Measurements from ENCODE around the gene CA4.

Gene CA4

DNA sequence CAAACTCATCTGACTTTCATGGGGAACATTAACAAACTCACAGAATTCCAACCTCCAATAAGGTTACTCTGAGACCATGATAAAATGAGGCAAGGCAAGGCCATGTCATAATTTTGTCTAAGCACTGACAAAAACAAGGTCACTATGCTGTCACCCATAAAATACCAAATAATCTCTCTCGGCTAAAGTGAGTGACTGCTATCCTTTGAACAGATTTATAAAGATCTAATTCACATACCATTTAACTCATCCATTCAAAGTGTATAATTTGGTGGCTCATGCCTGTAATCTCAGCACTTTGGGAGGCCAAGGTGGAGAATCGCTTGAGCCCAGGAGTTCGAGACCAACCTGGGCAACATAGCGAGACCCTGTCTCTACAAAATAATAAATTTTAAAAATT, 20.6 kb upstream of the CA4 start:
- DNase-seq (ENCODE audit: low read depth in 1 of 2, low spot score in 1 of 2), result no peak

GRCh38 chr17:60130466-60130865, 19.3 kb upstream of the CA4 start:
- no peak for DNase-seq (ENCODE audit: low read depth in 1 of 2, low spot score in 1 of 2)

DNA sequence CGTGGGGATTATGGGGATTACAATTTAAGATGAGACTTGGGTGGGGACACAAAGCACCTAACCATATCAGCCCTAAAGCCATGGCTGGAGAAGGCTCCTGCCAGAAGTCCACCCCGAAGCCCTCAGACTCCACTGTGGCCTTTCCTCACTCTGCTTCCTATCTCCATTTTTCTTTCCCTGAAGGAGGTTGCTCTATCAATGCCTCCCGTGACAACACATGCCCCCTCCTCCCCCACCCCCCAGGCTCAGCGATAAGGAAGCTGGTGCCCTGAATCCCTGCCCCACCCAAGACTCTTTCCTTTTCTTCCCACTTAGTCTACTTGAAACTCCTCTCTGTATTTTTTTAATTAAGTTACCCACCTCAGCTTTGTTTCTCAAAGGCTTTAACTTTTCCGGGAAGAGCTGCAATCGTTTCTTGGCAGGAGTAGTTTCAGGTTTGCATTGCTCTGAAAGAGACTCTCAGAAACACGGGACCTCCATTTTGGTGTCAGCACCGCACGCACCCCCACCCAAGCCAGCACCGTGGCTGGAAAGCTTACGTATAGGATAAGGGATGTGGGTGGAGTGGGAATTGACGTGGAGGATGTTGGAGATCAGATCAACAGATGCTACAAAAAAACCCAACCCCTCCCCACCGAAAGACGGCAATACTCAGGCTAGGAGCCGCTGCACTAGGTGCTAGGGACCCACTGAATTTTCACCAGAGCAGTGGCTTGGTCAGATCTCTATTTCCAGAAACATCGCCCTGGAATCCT, 15.2 kb upstream of the CA4 start:
- no peak for DNase-seq (ENCODE audit: low read depth in 1 of 2, low spot score in 1 of 2)

DNA sequence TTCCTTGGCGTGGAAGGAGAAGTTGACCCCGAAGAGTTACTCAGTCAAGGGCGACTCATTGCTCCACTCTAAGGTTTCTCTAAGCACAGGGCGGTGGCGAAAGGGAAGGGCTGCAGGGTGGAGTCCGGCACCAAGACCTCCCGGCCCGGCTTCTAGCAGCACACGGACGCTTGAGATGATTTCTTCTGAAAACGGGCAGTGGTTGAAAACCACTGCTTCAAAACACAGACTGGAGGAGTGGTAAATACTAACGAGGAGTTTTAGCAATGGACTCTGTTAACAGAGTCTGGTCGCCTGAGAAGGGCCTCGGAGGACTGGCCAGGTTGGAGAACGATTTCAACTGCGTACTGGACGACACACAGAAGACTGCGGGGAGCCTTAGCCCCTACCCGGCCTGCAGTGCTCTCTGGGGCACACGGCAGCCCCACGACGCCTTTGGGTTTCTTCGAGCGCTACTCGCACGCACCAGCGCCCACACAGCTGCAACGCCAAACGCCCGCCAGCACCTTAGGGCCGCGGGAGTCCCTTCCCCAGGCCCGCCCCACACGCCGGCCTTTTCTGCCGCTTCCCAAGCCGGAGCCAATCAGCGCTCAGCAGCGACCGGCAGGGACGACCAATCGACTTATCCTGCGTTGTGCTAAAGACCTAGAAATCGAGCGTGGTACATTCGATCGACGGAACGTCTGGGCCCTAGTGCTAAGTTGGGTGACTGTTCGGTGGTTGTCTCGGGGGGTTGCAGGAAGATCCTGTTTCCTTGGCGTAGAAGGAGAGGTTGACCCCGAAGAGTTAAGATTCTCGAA, 14.4 kb upstream of the CA4 start:
- peak; percentile 46 to 77 for DNase-seq (ENCODE audit: low read depth in 1 of 2, low spot score in 1 of 2)

GRCh38 chr17:60135951-60136666, 13.7 kb upstream of the CA4 start:
- no peak for DNase-seq (ENCODE audit: low read depth in 1 of 2, low spot score in 1 of 2)

- no peak for DNase-seq (ENCODE audit: low read depth in 1 of 2, low spot score in 1 of 2)
These were observed 12.0 kb upstream of the CA4 start for GRCh38 chr17:60137731-60138130.

- no peak for DNase-seq (ENCODE audit: low read depth in 1 of 2, low spot score in 1 of 2)
These were observed 10.9 kb upstream of the CA4 start for GRCh38 chr17:60138769-60139437.

DNA sequence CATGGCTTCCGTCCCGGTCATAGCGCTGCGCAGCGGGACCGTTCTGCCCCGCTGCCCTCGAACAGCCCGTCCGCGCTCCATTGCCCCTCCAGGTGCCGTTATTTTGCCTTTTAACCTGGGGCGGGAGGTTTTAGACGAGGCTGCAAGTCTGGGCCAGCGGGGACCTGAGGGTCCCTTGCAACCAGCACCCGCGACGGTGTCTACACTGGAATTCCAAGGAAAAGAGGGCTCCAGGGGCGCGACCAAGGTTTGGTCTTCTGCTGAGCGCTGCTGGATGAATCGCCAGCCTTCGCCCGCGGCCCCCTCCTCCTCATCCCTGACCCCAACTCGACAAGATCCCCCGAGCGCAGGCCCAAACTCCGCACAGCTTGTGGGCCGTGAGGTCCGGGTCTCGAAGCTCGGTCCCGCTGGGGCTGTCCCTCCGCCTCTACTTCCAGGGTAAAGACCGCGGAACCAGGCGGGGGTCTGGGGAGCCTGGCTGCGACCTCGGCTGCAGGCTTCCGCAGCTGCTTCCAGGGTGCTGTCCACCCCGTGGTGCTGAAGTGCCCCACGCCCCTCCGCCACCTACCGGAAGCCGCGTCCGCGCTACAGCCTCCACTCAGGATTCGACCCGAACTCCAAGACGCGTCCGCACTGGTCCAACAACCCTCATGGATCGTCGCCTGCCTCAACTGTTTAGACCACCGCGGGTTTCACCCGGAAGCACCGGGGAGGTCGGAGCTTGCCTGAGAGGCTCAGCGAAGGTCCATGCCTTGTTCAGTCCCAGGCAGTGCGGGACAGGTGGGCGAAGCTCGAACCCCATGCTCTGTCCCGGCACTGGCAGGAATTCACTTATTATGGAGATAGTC, 10.1 kb upstream of the CA4 start:
- peak; percentile 19 to 59 for DNase-seq (ENCODE audit: low read depth in 1 of 2, low spot score in 1 of 2)

GRCh38 chr17:60141111-60142018, 8.4 kb upstream of the CA4 start:
- no peak for DNase-seq (ENCODE audit: low read depth in 1 of 2, low spot score in 1 of 2)

- DNase-seq (ENCODE audit: low read depth in 1 of 2, low spot score in 1 of 2), result peak; percentile 25 to 64
These were observed 6.8 kb upstream of the CA4 start for GRCh38 chr17:60142872-60143499.

- DNase-seq (ENCODE audit: low read depth in 1 of 2, low spot score in 1 of 2), result no peak
These were observed 4.5 kb upstream of the CA4 start for GRCh38 chr17:60145006-60145935.

DNA sequence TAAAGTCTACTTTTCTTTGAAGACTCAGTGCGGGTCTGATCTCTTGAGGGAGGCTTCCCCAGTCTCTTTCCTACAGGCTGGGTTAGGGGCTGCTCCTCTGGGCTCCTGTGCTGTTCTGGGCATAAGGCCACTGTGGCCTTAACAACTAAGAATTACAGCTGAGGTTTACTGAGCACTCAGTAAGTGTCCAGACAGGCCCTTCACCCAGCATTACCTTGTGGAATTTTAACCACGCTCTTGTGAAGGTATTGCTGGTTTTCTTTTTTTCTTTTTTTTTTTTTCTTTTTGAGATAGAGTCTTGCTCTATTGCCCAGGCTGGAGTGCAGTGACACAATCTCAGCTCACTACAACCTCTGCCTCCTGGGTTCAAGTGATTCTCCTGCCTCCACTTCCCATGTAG, 3.6 kb upstream of the CA4 start:
- no peak for DNase-seq (ENCODE audit: low read depth in 1 of 2, low spot score in 1 of 2)

GRCh38 chr17:60147553-60148223, 2.1 kb upstream of the CA4 start:
- DNase-seq (ENCODE audit: low read depth in 1 of 2, low spot score in 1 of 2), result no peak

- no peak for DNase-seq (ENCODE audit: low read depth in 1 of 2, low spot score in 1 of 2)
These were observed 1.4 kb upstream of the CA4 start for GRCh38 chr17:60148373-60148772.

DNA sequence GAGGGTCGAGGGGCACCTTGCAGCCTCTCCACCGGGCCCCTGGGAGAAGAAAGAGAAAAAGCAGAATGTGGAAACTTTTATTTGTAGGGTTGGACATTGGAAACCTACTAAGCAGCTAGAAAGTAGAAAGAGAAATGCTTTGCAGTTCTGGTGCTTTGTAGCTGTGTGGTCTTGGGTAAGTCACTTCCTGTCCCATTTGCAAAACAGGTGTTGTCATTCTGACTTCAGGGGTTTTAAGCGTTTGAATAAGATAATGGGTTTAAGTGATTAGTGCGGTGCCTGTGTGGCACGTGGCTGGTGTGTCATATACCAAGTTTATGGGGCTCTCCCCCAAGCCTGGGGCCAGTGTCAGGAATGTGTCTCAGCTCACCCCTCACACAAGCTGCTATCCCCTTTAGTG, 1.6 kb downstream of the CA4 start:
- DNase-seq (ENCODE audit: low read depth in 1 of 2, low spot score in 1 of 2), result no peak

GRCh38 chr17:60153606-60154390, 4.0 kb downstream of the CA4 start:
- DNase-seq (ENCODE audit: low read depth in 1 of 2, low spot score in 1 of 2), result no peak
